ENCODE measurements around the gene TXNL4A.
"Not testable (repeated sequence)": the region's sequence is repeated elsewhere in the genome, so short reads cannot be mapped to it uniquely, and the experiment has no call there.

Gene TXNL4A

GRCh38 chr18:79963658-79964329 lies 24.6 kb downstream of the TXNL4A start:
- no peak for DNase-seq (ENCODE audit: low spot score)

- DNase-seq (ENCODE audit: low spot score): no peak
These were observed 25.3 kb downstream of the TXNL4A start for GRCh38 chr18:79962835-79963657.

- no peak for DNase-seq (ENCODE audit: low spot score)
These were observed 26.1 kb downstream of the TXNL4A start for GRCh38 chr18:79962311-79962710.

- no peak for DNase-seq (ENCODE audit: low spot score)
These were observed 26.7 kb downstream of the TXNL4A start for GRCh38 chr18:79961527-79962291.

GRCh38 chr18:79960921-79961526 lies 27.3 kb downstream of the TXNL4A start:
- no peak for DNase-seq (ENCODE audit: low spot score)

GRCh38 chr18:79960161-79960801 lies 28.1 kb downstream of the TXNL4A start:
- not testable (repeated sequence) for DNase-seq (ENCODE audit: low spot score)

GRCh38 chr18:79958981-79959380 lies 29.4 kb downstream of the TXNL4A start:
- no peak for DNase-seq (ENCODE audit: low spot score)

GRCh38 chr18:79956276-79956675 lies 32.1 kb downstream of the TXNL4A start:
- no peak for DNase-seq (ENCODE audit: low spot score)

GRCh38 chr18:79955302-79956075 lies 32.9 kb downstream of the TXNL4A start:
- no peak for DNase-seq (ENCODE audit: low spot score)

GRCh38 chr18:79954791-79955190 lies 33.6 kb downstream of the TXNL4A start:
- DNase-seq (ENCODE audit: low spot score): no peak

GRCh38 chr18:79953971-79954651 lies 34.3 kb downstream of the TXNL4A start:
- no peak for DNase-seq (ENCODE audit: low spot score)

- DNase-seq (ENCODE audit: low spot score): peak; percentile 61
These were observed 35.3 kb downstream of the TXNL4A start for GRCh38 chr18:79952996-79953559.

- peak; percentile 53 for DNase-seq (ENCODE audit: low spot score)
These were observed 35.8 kb downstream of the TXNL4A start for GRCh38 chr18:79952456-79952995.

- peak; percentile 95 for DNase-seq (ENCODE audit: low spot score)
These were observed 36.6 kb downstream of the TXNL4A start, which contains the start of gene SLC66A2 for GRCh38 chr18:79951545-79952455. TSS of gene SLC66A2 (minus strand) at chr18:79951653. CDS start at chr18:79950926, 727 bp downstream.

- peak; percentile 59 for DNase-seq (ENCODE audit: low spot score)
These were observed 37.6 kb downstream of the TXNL4A start for GRCh38 chr18:79950515-79951341.

- DNase-seq (ENCODE audit: low spot score): peak; percentile 36
These were observed 38.5 kb downstream of the TXNL4A start for GRCh38 chr18:79949697-79950487.

Data from ecto neural progenitor cell (in vitro differentiated cells).